CD4-positive, alpha-beta memory T cell (primary cell): ENCODE results near the gene ESRRB. TPM values are rescaled to one million over a fixed set of nuclear protein-coding genes. Genes with fewer than 3 reads are reported as not detected.

Experiments used
- CTCF ChIA-PET: fragments of 350-600 bp; sonication (Branson Sonifier 250); formaldehyde crosslinking; loops from one replicate; lab custom pipeline; 2021; ENCODE audit warnings: inconsistent platforms; ENCODE audit not compliant: partially characterized antibody; lab: Charles Lee
- POLR2A ChIA-PET: fragments of 350-600 bp; sonication (Branson Sonifier 250); formaldehyde crosslinking; loops from one replicate; lab custom pipeline; 2021; ENCODE audit not compliant: partially characterized antibody; lab: Charles Lee
- DNase-seq, 5 donors: peaks; one replicate each; pipeline versions ENCODE4 v3.0.0 to v3.0.0-alpha.2; 2020 to 2022; ENCODE audit warnings: mixed read lengths in 1 of 5
- H3K27ac ChIP-seq: one replicate; pipeline ENCODE4 v1.7.0; 2013; ENCODE audit warnings: low read depth, low read length
- H3K27me3 ChIP-seq: 2 replicates; pipeline ENCODE4 v1.7.0; 2013; ENCODE audit warnings: mild to moderate bottlenecking, low read length, moderate library complexity; ENCODE audit not compliant: insufficient read depth
- H3K36me3 ChIP-seq: 2 replicates; pipeline ENCODE4 v1.7.0; 2013; ENCODE audit warnings: mild to moderate bottlenecking, low read length, moderate library complexity; ENCODE audit not compliant: insufficient read depth
- H3K4me1 ChIP-seq: 2 replicates; pipeline ENCODE4 v1.7.0; 2013; ENCODE audit warnings: mild to moderate bottlenecking, low read length, moderate library complexity; ENCODE audit not compliant: insufficient read depth
- H3K4me3 ChIP-seq, 2 donors: one replicate each; pipeline ENCODE4 v1.7.0; 2013; ENCODE audit warnings: low read length in 2 of 2, mild to moderate bottlenecking in 1 of 2
- H3K9me3 ChIP-seq, 2 donors: one replicate each; pipeline ENCODE4 v1.7.0; 2013; ENCODE audit warnings: low read length in 2 of 2, control low read depth in 1 of 2; ENCODE audit not compliant: control insufficient read depth in 1 of 2
- H3K27ac Mint-ChIP-seq, 7 donors: one replicate each; pipeline ENCODE4 v1.8.0; 2020 to 2021; ENCODE audit warnings: mixed read lengths in 7 of 7, mild to moderate bottlenecking in 6 of 7, inconsistent platforms in 3 of 7, moderate library complexity in 3 of 7
- H3K27me3 Mint-ChIP-seq, 2 donors: one replicate each; pipeline ENCODE4 v1.8.0; 2020 to 2021; ENCODE audit warnings: mixed read lengths in 2 of 2
- H3K36me3 Mint-ChIP-seq, 2 donors: one replicate each; pipeline ENCODE4 v1.8.0; 2020 to 2021; ENCODE audit warnings: mixed read lengths in 2 of 2, inconsistent platforms in 1 of 2, mild to moderate bottlenecking in 1 of 2
- H3K4me1 Mint-ChIP-seq, 4 donors: one replicate each; pipeline ENCODE4 v1.8.0; 2020 to 2021; ENCODE audit warnings: mixed read lengths in 4 of 4, mild to moderate bottlenecking in 1 of 4
- H3K4me3 Mint-ChIP-seq, 8 donors: one replicate each; pipeline ENCODE4 v1.8.0; 2020 to 2021; ENCODE audit warnings: mixed read lengths in 8 of 8, mild to moderate bottlenecking in 7 of 8, moderate library complexity in 6 of 8, inconsistent platforms in 3 of 8
- H3K9me3 Mint-ChIP-seq, 8 donors: one replicate each; pipeline ENCODE4 v1.8.0; 2020 to 2021; ENCODE audit warnings: mixed read lengths in 8 of 8, mild to moderate bottlenecking in 5 of 8, inconsistent platforms in 3 of 8, moderate library complexity in 1 of 8
- intact Hi-C: fragments of 100-400 bp; cut with micrococcal nuclease; formaldehyde crosslinking; loops from one replicate; pipeline ENCODE4 v1.15.1; 2023
- polyA plus RNA-seq, 2 donors: library from polyadenylated mRNA; unstranded; fragments of 300-500 nt; fragmentation: Illumina TruSeq; gene quantifications; one replicate each; pipeline ENCODE4 v1.2.3, GENCODE V29; 2021
- total RNA-seq, 2 experiments: library from RNA; stranded (reverse); gene quantifications; one replicate each; pipeline ENCODE4 v1.2.3, GENCODE V29; 2021

The ESRRB gene
- total and polyA plus RNA-seq, 4 experiments from 2014 or later = 0.09 TPM; not detected in 3

DNA sequence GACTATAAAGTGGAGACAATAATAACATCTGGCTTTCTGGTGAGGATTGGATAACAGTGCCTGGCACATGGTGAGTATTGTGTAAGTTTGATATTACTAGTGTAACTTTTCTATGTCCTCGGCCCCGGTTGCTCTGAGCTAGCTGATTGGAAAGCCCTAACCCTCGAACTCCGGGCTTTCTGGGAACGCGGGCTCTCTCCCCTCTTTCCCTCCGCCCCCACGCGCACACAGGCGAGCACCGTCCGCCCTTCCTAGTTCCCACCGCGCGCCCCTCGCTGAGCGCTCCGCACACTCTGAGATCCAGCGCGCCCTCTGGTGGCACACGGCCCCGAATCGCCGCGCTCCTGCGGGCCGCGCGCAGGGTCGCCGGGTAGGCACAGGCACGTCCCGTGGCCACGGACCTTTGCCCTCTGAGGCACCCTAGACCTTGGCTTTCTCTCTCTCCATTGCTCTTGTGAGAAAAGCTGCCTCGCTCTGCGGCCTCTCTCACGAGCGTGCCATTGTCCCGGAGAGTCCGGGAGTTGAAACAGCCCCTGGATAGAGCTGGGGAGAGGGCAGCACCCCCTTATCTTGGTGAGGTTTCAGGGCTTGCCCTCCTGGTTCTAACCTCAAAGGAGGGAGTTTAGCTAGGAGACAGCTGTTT is 23.2 kb upstream of the ESRRB start:
- Mint-ChIP-seq H3K4me3 (peak overlapping the region in 3 of 8 donors; percentile 51 to 66 (median 57)), H3K4me1 (peaks cover 0 to 14% (median 4%) of the 10 kb centered on the region in 4 donors), H3K36me3 (no peaks in the 10 kb centered on the region), H3K27me3 (peaks cover 20 to 37% of the 10 kb centered on the region in 2 donors), H3K9me3 (no peaks in the 10 kb centered on the region), H3K27ac (no peak overlapping the region)
- no peak overlapping the region for H3K4me3 ChIP-seq
- CTCF ChIA-PET = interaction anchor here (0.7 to 9.7 kb wide), 22 partner anchors 8 to 775 kb away, joined by 3 to 165 read pairs (median 4); no protein-coding TSS in a partner anchor
- H3K36me3 ChIP-seq = no peaks in the 10 kb centered on the region
- no peak overlapping the region for H3K27ac ChIP-seq
- no peaks in the 10 kb centered on the region for H3K9me3 ChIP-seq
- intact Hi-C loops = loop anchor here (2.0 to 5.0 kb wide), 2 partner anchors 446 to 645 kb away; no protein-coding TSS in a partner anchor
- POLR2A ChIA-PET = interaction anchor here (0.7 kb wide), 1 partner anchor 302 kb away, joined by 3 read pairs; no protein-coding TSS in a partner anchor
- DNase-seq = peak in 4 of 5 donors; percentile 13 to 41 (median 28)
- peaks cover 5% of the 10 kb centered on the region for H3K4me1 ChIP-seq
- no peaks in the 10 kb centered on the region for H3K27me3 ChIP-seq

DNA sequence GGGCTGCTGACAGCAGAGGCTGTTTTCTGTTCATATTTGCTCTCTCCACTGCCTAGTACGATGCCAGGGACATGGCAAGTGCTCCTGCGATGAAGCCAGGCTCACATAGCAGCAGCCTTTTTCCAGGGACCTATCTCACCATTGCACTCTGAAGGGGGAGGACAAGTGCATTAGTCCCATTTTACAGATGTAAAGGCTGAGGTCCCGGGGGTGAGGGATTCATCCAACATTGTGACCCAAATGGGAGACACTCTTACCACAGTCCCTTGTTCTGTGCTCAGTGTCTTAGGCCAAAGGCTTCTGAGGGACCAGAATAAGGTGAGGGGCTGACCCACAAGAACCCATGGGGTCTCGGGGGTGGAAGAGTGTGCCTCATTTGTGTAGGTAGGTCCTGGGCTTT is 21.6 kb upstream of the ESRRB start:
- no peaks in the 10 kb centered on the region for H3K36me3 Mint-ChIP-seq
- ChIA-PET POLR2A (no interaction called here), CTCF (interaction anchor here (1.7 to 9.7 kb wide), 3 partner anchors 11 to 315 kb away, joined by 7 to 165 read pairs (median 8); no protein-coding TSS in a partner anchor)
- H3K4me3 Mint-ChIP-seq = no peak overlapping the region
- intact Hi-C loops = loop anchor here (5.0 kb wide), 1 partner anchor 647 kb away; no protein-coding TSS in a partner anchor
- DNase-seq = no peak
- Histone ChIP-seq H3K4me1 (peaks cover 5% of the 10 kb centered on the region), H3K9me3 (no peaks in the 10 kb centered on the region), H3K27me3 (no peaks in the 10 kb centered on the region), H3K36me3 (no peaks in the 10 kb centered on the region), H3K4me3 (no peak overlapping the region), H3K27ac (no peak overlapping the region)
- H3K27ac Mint-ChIP-seq = no peak overlapping the region
- peaks cover 0 to 14% (median 4%) of the 10 kb centered on the region in 4 donors for H3K4me1 Mint-ChIP-seq
- no peaks in the 10 kb centered on the region for H3K9me3 Mint-ChIP-seq
- H3K27me3 Mint-ChIP-seq = peaks cover 20 to 34% of the 10 kb centered on the region in 2 donors

DNA sequence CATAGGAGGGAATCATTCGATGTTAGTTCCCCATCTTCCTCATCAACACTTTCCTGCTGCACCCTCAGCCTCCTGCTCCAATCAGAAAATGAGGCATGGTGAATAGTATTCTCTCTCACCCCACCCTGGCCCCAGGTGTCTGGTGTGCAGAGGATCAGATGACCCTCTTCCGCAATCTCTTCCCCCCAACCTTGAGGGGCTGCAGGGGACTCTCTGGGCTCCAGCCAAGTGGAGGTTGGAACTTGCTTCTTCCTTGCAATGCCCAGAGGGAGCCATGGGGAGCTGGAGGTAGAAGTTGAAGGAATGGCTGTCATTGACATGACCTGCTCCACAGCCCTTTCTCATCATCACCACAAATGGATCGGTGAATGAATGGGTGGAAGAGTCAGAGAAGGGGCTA is 20.2 kb upstream of the ESRRB start:
- no peaks in the 10 kb centered on the region for H3K27me3 ChIP-seq
- no peaks in the 10 kb centered on the region for H3K9me3 ChIP-seq
- Mint-ChIP-seq H3K4me3 (no peak overlapping the region), H3K27me3 (peaks cover 20 to 40% of the 10 kb centered on the region in 2 donors), H3K27ac (no peak overlapping the region), H3K4me1 (peaks cover 0 to 14% (median 4%) of the 10 kb centered on the region in 4 donors), H3K36me3 (no peaks in the 10 kb centered on the region), H3K9me3 (peaks cover 0 to 1% (median 0%) of the 10 kb centered on the region in 8 donors)
- H3K4me3 ChIP-seq = no peak overlapping the region
- POLR2A ChIA-PET = no interaction called here
- H3K4me1 ChIP-seq = peaks cover 5% of the 10 kb centered on the region
- DNase-seq = no peak
- H3K27ac ChIP-seq = no peak overlapping the region
- CTCF ChIA-PET = interaction anchor here (9.7 kb wide), 1 partner anchor 307 kb away, joined by 165 read pairs; no protein-coding TSS in a partner anchor
- intact Hi-C loops = no loop called here
- H3K36me3 ChIP-seq = no peaks in the 10 kb centered on the region

DNA sequence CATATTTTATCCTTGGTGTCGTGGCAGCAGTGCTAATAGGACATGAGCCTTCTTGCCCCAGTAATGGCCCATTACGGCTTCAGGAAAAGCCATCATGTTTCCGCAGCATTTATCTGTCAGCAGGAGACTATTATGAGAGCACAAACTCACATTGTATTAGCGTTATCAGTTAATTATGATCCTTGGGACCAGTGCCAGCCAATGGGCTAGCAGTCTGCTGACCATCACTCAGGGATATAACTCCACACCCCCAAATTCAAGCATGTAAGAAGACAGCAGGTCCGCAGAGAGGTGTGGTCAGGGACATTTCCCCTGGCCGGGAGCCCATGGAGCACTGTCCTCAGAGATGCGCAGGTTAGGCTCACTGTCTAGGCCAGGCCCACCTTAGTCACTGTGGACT is 4.9 kb upstream of the ESRRB start:
- no peaks in the 10 kb centered on the region for H3K4me1 ChIP-seq
- H3K27me3 ChIP-seq = no peaks in the 10 kb centered on the region
- H3K36me3 Mint-ChIP-seq = no peaks in the 10 kb centered on the region
- H3K4me1 Mint-ChIP-seq = no peaks in the 10 kb centered on the region
- intact Hi-C loops = no loop called here
- POLR2A ChIA-PET = no interaction called here
- no peaks in the 10 kb centered on the region for H3K9me3 Mint-ChIP-seq
- H3K4me3 ChIP-seq = no peak overlapping the region
- H3K27me3 Mint-ChIP-seq = peaks cover 19 to 35% of the 10 kb centered on the region in 2 donors
- CTCF ChIA-PET = interaction anchor here (0.9 kb wide), 1 partner anchor 16 kb away, joined by 3 read pairs; no protein-coding TSS in a partner anchor
- no peaks in the 10 kb centered on the region for H3K36me3 ChIP-seq
- no peaks in the 10 kb centered on the region for H3K9me3 ChIP-seq
- H3K27ac Mint-ChIP-seq = no peak overlapping the region
- no peak overlapping the region for H3K4me3 Mint-ChIP-seq
- H3K27ac ChIP-seq = no peak overlapping the region
- no peak for DNase-seq

DNA sequence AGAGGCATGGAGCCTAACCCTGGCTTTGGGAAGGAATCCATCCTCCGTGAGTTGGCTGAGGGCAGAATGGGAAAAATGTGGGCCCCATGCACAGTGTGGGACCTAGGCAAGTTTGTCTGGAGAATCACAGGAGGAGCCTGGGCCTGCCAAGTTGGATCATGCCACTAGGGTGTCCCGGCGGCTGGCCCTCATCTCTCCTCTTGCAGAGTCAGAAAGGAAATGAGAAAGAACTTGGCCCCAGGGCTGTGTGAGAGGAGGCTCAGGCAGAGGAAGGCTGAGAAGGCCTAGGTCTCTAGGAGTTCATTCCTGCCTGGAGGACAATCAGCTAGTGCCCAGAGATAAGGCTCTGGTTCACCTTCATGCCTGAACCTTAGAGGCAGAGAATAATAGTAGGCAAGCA is 2.5 kb upstream of the ESRRB start:
- no peak overlapping the region for H3K27ac ChIP-seq
- no peaks in the 10 kb centered on the region for H3K4me1 ChIP-seq
- no peak overlapping the region for H3K4me3 ChIP-seq
- Mint-ChIP-seq H3K27ac (no peak overlapping the region), H3K4me3 (no peak overlapping the region), H3K36me3 (no peaks in the 10 kb centered on the region), H3K9me3 (peaks cover 0 to 2% (median 0%) of the 10 kb centered on the region in 8 donors), H3K27me3 (peaks cover 29 to 48% of the 10 kb centered on the region in 2 donors), H3K4me1 (peaks cover 0 to 2% (median 0%) of the 10 kb centered on the region in 4 donors)
- ChIA-PET POLR2A (no interaction called here), CTCF (interaction anchor here (1.0 kb wide), 1 partner anchor 11 kb away, joined by 4 read pairs; no protein-coding TSS in a partner anchor)
- no peaks in the 10 kb centered on the region for H3K36me3 ChIP-seq
- intact Hi-C loops = no loop called here
- no peaks in the 10 kb centered on the region for H3K9me3 ChIP-seq
- DNase-seq = no peak
- peaks cover 2% of the 10 kb centered on the region for H3K27me3 ChIP-seq

DNA sequence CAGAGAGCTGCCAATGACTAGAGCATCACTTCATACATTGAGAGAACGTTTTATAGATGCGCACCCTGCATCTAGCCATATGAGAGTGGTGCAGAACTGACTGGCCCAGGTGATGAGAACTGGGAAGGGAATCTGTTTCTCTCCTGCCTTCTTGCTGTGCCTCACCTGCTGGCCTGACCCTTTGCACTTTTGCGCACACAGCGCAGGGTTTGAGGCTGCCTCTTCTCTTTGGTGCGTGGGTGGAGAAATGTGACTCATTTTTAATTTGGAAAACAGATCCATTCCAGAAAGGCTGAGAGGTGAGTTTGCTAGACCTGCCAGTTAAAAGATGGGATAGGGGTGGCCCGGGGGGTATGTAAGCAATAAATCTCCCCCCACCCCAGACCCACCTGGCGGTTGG is 453 bp upstream of the ESRRB start:
- no peak overlapping the region for H3K4me3 ChIP-seq
- POLR2A ChIA-PET = no interaction called here
- intact Hi-C loops = no loop called here
- H3K27me3 Mint-ChIP-seq = peaks cover 41 to 64% of the 10 kb centered on the region in 2 donors
- H3K36me3 ChIP-seq = no peaks in the 10 kb centered on the region
- no peak overlapping the region for H3K27ac ChIP-seq
- H3K27me3 ChIP-seq = peaks cover 13% of the 10 kb centered on the region
- H3K9me3 ChIP-seq = no peaks in the 10 kb centered on the region
- no peaks in the 10 kb centered on the region for H3K4me1 ChIP-seq
- CTCF ChIA-PET = no interaction called here
- H3K9me3 Mint-ChIP-seq = peaks cover 0 to 4% (median 0%) of the 10 kb centered on the region in 8 donors
- H3K27ac Mint-ChIP-seq = no peak overlapping the region
- H3K4me3 Mint-ChIP-seq = no peak overlapping the region
- no peaks in the 10 kb centered on the region for H3K36me3 Mint-ChIP-seq
- peaks cover 0 to 2% (median 0%) of the 10 kb centered on the region in 4 donors for H3K4me1 Mint-ChIP-seq
- DNase-seq = no peak

DNA sequence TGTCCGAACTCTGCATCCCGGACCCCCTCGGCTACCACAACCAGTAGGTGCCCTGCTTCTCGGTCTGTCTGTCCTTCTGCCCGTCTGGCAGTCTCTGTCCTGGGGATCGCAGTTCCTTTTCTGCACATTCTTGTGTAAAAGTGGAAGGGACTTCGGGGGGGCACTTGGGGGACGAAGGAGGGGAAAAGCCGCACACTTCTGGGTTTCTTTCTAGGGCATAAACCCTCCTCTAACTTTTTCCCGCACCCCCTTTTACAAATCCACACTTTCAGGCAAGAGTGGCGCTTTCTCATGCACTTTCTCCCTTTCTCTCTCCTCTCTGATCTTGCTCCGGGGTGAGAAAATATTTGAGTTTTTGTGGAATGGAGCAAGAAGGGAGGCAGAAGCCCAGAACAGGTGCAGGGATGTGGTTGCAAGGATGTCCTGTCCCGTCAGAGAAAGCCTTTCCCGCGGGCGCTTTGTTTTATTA is 506 bp downstream of the ESRRB start:
- H3K27me3 Mint-ChIP-seq = peaks cover 40 to 65% of the 10 kb centered on the region in 2 donors
- peaks cover 0 to 2% (median 0%) of the 10 kb centered on the region in 4 donors for H3K4me1 Mint-ChIP-seq
- intact Hi-C loops = no loop called here
- Histone ChIP-seq H3K9me3 (no peaks in the 10 kb centered on the region), H3K4me3 (no peak overlapping the region), H3K27ac (no peak overlapping the region), H3K4me1 (no peaks in the 10 kb centered on the region), H3K27me3 (peaks cover 13% of the 10 kb centered on the region), H3K36me3 (no peaks in the 10 kb centered on the region)
- DNase-seq = no peak
- POLR2A ChIA-PET = no interaction called here
- peaks cover 0 to 4% (median 0%) of the 10 kb centered on the region in 8 donors for H3K9me3 Mint-ChIP-seq
- H3K4me3 Mint-ChIP-seq = peak overlapping the region in 1 of 8 donors; percentile 60
- no peak overlapping the region for H3K27ac Mint-ChIP-seq
- no peaks in the 10 kb centered on the region for H3K36me3 Mint-ChIP-seq
- CTCF ChIA-PET = no interaction called here
